Measurements from ENCODE around the gene FOLR2. TPM values are rescaled to one million over a fixed set of nuclear protein-coding genes. Genes with fewer than 3 reads are reported as not detected.

The FOLR2 gene
- total and polyA plus RNA-seq, 2 experiments from 2014 or later: not detected

- Mint-ChIP-seq H3K27me3 (ENCODE audit: insufficient read depth, low read depth, poor library complexity) (peaks cover 20% of the 10 kb centered on the region), H3K4me1 (peaks cover 19% of the 10 kb centered on the region), H3K9me3 (no peaks in the 10 kb centered on the region), H3K27ac (no peak overlapping the region), H3K36me3 (ENCODE audit: low read depth) (peaks cover 52% of the 10 kb centered on the region), H3K4me3 (no peak overlapping the region)
- Histone ChIP-seq H3K4me3 (no peak overlapping the region), H3K36me3 (ENCODE audit: insufficient read depth) (no peaks in the 10 kb centered on the region; the same call in 1 of the 2 replicates), H3K27me3 (ENCODE audit: insufficient read depth) (peaks cover 10% of the 10 kb centered on the region; the same call in 1 of the 2 replicates), H3K4me1 (ENCODE audit: insufficient read depth) (peaks cover 12% of the 10 kb centered on the region), H3K9me2 (ENCODE audit: insufficient read depth) (no peaks in the 10 kb centered on the region), H2AFZ (no peak overlapping the region), H3K4me2 (no peak overlapping the region), H4K20me1 (replicated peaks; ENCODE audit: insufficient read depth) (peaks cover 12% of the 10 kb centered on the region), H3F3A (replicated peaks; ENCODE audit: low read depth) (no peaks in the 10 kb centered on the region), H3K27ac (ENCODE audit: low read depth) (no peak overlapping the region), H3K79me2 (replicated peaks; ENCODE audit: insufficient read depth) (peaks cover 20% of the 10 kb centered on the region)
- ATAC-seq (no peak), DNase-seq (ENCODE audit: low spot score) (no peak)
- no peak for TF ChIP-seq STAT1 (IDR thresholded peaks at IDR 0.05; ENCODE audit: unreplicated experiment)
- no peak for TF ChIP-seq EZH2phosphoT487 (IDR thresholded peaks at IDR 0.05; ENCODE audit: unreplicated experiment)
- TF ChIP-seq CREB1 (CRISPR knock-in tag; IDR thresholded peaks at IDR 0.05; ENCODE audit: low read depth): no peak
- no peak for TF ChIP-seq POLR2AphosphoS5 (IDR thresholded peaks at IDR 0.05; ENCODE audit: low read depth)
Observed at GRCh38 chr11:72228844-72229231, 12.2 kb downstream of the FOLR2 start.

- H3K4me1 Mint-ChIP-seq: peaks cover 19% of the 10 kb centered on the region
- DNase-seq (ENCODE audit: low spot score): no peak
- Histone ChIP-seq H3K27ac (ENCODE audit: low read depth) (no peak overlapping the region), H3K36me3 (ENCODE audit: insufficient read depth) (no peaks in the 10 kb centered on the region; the same call in 1 of the 2 replicates), H3F3A (replicated peaks; ENCODE audit: low read depth) (no peaks in the 10 kb centered on the region), H3K79me2 (replicated peaks; ENCODE audit: insufficient read depth) (peaks cover 20% of the 10 kb centered on the region), H2AFZ (no peak overlapping the region), H3K4me1 (ENCODE audit: insufficient read depth) (peaks cover 12% of the 10 kb centered on the region), H3K27me3 (ENCODE audit: insufficient read depth) (peaks cover 10% of the 10 kb centered on the region; the same call in 1 of the 2 replicates), H3K4me2 (no peak overlapping the region), H4K20me1 (replicated peaks; ENCODE audit: insufficient read depth) (peaks cover 12% of the 10 kb centered on the region), H3K4me3 (no peak overlapping the region), H3K9me2 (ENCODE audit: insufficient read depth) (no peaks in the 10 kb centered on the region)
- no peak overlapping the region for H3K4me3 Mint-ChIP-seq
- peaks cover 16% of the 10 kb centered on the region for H3K27me3 Mint-ChIP-seq (ENCODE audit: insufficient read depth, low read depth, poor library complexity)
- no peak for ATAC-seq
- no peak overlapping the region for H3K27ac Mint-ChIP-seq
- H3K36me3 Mint-ChIP-seq (ENCODE audit: low read depth): peaks cover 58% of the 10 kb centered on the region
- no peaks in the 10 kb centered on the region for H3K9me3 Mint-ChIP-seq
- no peak for TF ChIP-seq JUNB (IDR thresholded peaks at IDR 0.05; ENCODE audit: unreplicated experiment)
- no peak for TF ChIP-seq POLR2AphosphoS5 (IDR thresholded peaks at IDR 0.05; ENCODE audit: low read depth)
- no peak for TF ChIP-seq ZNF114 (CRISPR knock-in tag; IDR thresholded peaks at IDR 0.05)
- TF ChIP-seq ZNF331 (CRISPR knock-in tag; IDR thresholded peaks at IDR 0.05; ENCODE audit: low read depth): no peak
- no peak for TF ChIP-seq STAT1 (IDR thresholded peaks at IDR 0.05; ENCODE audit: unreplicated experiment)
- TF ChIP-seq ETS1 (IDR thresholded peaks at IDR 0.05): no peak
- no peak for TF ChIP-seq CTCF (conservative IDR thresholded peaks at IDR 0.05; ENCODE audit: low read depth in 2 of 2)
- TF ChIP-seq NANOG (IDR thresholded peaks at IDR 0.05; ENCODE audit: borderline replicate concordance): no peak
- no peak for TF ChIP-seq REST (IDR thresholded peaks at IDR 0.05; ENCODE audit: unreplicated experiment)
- no peak for TF ChIP-seq CREB1 (CRISPR knock-in tag; IDR thresholded peaks at IDR 0.05; ENCODE audit: low read depth)
- TF ChIP-seq EZH2phosphoT487 (IDR thresholded peaks at IDR 0.05; ENCODE audit: unreplicated experiment): no peak
Observed at GRCh38 chr11:72229336-72229924, 12.8 kb downstream of the FOLR2 start.

Measured in GM23338 (cell line).